ENCODE data around the gene GAK.

The GAK gene

GRCh38 chr4:845836-846251 lies 86.3 kb downstream of the GAK start:
- no peak for DNase-seq

GRCh38 chr4:845233-845835 lies 86.8 kb downstream of the GAK start:
- DNase-seq, result no peak

DNA sequence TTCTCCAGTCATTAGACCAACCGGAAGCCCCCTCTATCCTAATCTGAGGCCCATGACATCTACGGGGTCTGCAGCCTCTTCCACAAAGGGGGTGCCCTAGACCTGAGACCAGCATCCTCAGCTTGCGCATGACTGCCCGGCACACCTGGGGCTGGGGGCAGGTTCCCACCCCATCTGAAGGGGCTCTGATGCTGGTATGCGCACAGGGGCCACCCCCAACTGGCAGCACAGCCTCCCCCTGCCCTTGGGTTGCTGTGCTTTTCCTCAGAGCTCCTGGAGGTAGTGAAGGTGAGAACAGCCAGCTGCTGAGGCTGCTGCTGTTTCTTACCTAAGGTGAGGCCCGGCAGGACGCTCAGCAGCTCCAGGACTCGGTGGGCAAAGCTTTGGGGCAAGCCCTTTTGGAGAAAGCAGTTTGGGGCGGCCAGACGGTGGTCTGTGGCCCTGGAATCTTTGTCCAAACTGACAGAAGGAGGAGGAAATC lies 87.3 kb downstream of the GAK start:
- DNase-seq, result no peak

GRCh38 chr4:839675-840443 lies 92.3 kb downstream of the GAK start:
- DNase-seq, result no peak

- DNase-seq, result no peak
Observed at GRCh38 chr4:837772-838171, 94.3 kb downstream of the GAK start.

- DNase-seq, result no peak
Observed at GRCh38 chr4:836750-837301, 95.3 kb downstream of the GAK start.

GRCh38 chr4:836003-836511 lies 96.1 kb downstream of the GAK start:
- DNase-seq, result no peak

DNA sequence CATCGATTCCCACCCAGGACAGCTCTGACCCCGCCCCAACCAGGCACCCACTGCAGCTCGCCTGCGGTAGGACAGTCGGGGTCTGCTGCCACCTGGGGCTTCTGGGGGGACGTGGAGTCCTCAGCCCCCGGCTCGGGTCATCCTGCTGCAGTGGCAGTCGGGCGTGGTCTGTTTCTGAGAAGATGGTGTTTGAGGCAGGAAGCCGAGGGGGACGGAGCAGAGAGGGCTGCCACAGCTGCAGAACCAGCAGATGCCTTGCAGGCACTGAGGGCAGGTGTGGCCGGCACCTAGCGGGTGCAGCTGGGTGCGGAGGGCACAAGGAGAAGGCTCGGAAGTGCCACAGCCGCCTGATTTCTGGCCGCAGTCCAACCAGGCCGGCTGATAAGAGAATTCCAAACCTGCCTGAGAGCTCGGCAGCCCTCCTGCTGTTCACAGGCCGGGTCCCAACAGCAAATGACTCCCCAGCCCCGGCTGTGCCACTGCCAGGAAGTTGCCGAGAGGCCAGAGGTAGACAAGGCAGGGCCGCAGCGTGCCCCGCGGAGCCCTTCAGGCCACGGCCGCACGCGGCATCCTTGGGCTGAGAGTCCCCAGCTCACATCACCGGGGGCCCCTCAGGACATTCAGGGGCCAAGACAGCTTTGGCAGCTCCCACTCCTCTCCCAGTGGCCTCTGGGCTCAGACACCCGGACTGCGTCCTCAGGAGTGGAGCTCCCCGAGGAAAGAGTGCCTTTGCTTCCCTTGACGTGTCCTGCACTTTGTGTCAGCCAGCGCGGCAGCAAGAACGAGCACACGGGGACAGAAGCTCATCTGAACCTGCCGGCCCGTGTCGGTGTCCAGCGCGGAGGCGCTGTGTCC lies 96.7 kb downstream of the GAK start:
- DNase-seq, result no peak

DNA sequence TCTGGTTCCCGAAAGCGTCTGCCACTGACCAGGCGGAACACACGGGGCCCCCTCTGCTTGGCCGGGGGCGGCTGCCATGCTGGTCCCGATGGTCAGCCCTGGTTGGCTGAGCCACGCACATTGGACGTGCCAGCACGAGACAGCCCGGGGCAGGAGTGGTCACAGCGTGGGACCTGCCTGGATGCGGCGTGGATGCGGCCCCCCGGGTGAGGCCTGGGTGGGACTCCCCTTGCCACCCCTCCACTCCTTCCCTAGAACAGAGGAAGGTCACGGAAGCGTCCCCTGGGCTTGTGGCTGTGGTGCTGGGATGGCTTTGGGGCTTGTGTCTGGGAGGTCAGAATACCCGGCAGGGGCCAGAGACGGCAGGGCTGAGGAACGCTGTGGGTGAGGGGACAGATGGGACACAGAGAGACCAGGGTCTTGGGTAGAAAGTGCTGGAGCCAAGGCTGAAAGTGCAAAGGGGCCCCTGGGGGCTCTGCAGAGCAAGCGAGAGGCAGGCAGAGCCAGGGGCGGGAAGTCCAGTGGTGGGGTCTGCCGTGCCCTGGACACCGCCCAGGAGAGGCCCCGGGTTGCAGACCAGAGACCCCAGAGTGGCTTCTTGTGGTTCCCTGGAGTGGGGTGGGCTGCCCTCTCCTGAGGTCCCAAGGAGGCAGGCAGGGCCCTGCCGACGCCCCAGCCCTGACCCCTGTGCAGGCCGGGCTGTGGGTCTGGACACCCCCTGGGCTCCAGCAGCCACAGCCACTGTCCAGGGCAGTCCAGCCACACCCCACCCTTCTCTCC lies 97.6 kb downstream of the GAK start:
- DNase-seq, result no peak

DNA sequence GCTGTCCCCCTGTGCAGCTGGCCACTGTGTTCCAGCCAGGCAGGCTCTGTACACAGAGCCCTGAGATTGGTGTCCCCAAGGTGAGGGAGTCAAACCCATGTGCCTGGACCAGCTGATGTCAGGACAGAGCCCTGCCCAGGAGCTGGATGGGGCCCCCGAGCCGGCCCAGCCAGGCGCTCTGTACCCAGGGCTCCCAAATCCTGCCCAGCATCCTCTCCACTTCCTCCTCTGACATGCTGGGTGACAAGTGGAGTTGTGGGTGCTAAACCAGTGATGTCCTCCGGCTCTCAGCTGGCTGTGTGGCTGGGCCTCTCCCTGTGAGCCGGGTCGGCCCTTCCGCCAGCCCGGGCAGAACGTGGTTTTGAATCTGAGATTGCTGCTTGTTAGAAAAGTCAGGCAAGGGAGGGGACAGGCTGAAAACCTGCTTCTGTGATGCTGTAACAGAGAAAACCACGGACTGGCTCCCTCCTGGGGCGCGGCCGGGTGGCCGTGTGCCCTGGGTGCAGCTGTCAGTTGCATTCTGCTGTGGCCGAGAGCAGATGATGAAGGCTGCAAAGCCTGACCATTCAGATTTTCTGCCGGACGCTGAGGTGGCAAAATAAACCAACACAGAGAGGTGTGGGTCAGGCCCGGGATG lies 98.3 kb downstream of the GAK start:
- no peak for DNase-seq

GRCh38 chr4:833156-833555 lies 99.0 kb downstream of the GAK start:
- DNase-seq, result no peak

DNA sequence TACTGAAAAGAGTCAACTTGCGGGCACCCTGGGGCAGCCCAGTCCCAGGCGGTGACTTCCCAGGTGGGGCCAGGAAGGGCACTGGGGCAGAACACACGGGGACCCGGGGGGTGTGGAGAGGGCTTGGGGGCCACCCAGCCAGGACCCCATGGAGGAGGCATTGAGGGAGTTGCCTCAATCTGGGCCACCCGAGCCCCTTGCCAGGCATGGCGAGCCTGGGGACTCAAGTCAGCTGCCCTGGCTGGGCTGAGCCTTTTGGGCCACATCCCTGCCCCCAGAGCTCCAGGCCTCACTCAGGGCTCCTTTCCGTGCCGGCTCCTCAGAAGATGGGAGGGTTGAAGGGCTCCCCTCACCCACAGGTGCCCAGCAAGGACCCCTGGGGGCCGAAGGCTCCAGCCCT lies 99.6 kb downstream of the GAK start:
- no peak for DNase-seq

GRCh38 chr4:832108-832507 lies 100.0 kb downstream of the GAK start:
- no peak for DNase-seq

GRCh38 chr4:831483-831805 lies 100.7 kb downstream of the GAK start:
- DNase-seq, result no peak

- DNase-seq, result no peak
Observed at GRCh38 chr4:830601-831482, 101.3 kb downstream of the GAK start.

DNA sequence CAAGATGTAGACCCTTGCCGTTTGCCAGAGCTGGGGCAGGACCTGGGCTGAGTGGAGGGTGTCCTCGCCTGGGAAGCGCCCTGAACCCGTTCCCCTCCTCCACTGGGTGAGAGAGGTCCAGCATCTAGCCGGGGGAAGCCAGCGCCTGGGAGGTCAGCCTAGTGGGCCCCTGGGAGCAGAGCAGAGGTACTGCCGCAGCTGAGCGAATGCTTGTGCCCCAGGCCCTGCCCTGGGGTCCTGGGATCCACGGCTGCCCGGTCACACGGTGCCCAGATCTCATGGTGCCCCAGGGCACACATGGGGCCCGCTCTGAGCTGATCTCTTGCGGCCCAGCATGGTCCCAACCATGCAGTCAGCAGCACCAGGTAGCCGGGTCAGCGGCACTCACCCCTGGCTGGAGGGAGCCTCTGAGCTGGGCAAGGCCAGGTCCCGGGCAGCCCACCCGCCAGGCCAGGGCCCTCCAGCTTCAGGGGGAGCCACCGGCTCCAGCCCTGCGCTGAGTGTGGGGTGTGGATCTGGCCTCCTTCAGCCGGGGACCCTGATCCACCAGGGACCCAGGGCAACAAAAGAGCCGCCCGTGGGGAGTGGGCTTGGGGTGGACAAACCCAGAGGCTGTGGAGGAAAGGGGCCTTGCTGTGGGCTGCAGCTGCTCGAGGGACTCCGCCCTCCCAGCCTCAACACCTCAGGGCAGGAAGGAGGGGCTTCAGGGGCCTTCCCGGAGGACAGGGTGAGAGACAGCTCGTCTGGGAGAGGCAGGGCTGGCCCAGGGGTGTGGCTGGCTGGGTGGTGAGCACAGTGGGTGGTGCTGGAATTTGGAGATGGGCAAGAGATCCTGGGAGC lies 102.1 kb downstream of the GAK start:
- DNase-seq, result no peak

- DNase-seq, result no peak
Observed at GRCh38 chr4:829291-829690, 102.8 kb downstream of the GAK start.

GRCh38 chr4:828641-829271 lies 103.4 kb downstream of the GAK start:
- peak in 1 of 2 experiments; percentile 20 for DNase-seq

All from NCI-H446 (cell line).